GOT3 (cell line): ENCODE measurements around the gene ARHGAP15.
"Not testable (repeated sequence)": the region's sequence is repeated elsewhere in the genome, so short reads cannot be mapped to it uniquely, and the experiment has no call there.

Experiments
- DNase-seq: peaks from one replicate; lab custom pipeline; 2025; ENCODE audit warnings: mixed read lengths; lab: John Stamatoyannopoulos, UW

Gene ARHGAP15

DNA sequence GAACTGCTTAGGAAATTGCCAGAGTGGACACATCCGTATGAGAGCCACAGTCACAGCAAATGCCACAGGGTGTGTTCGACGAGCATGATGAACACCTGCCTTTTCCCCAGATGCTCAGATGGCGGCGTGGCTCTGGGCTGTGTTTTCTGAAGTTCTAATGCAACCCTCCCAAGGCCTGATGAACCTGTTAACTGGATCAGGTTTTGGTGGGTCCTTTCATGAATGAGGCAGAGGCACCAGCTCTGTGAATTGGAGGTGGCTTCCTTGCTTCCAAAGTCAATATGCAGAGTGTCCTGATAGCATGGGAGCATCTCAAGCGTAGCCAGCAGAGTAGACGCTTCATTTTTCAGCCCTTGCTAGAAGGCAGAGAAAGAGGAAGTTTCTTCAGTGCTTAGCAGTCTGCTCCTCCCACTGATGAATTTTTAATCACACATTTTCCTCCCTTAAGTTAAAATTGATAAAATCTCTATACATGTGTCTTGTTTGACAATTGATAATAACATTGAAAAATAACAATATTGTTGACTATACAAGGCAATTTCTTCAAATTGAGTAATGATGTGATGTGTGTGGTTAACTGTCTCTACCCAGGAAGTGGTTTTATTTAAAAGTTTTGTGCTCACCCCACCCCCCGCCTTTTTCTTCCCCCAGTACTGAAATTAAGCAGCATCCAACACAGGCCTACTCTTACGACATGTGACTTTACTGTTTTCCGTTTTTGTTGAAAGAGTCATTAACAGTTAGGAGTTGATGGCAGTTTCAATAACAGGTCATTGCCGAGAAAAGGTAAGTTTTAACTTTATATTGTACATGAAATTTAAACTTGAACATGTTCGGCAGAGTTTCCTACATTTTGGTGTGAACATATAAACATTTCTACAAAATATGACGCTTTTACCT lies at the start of gene ARHGAP15:
ARHGAP15 (plus strand) TSS at position 739 of the 900 bp plus-strand sequence.
- DNase-seq: no peak

DNA sequence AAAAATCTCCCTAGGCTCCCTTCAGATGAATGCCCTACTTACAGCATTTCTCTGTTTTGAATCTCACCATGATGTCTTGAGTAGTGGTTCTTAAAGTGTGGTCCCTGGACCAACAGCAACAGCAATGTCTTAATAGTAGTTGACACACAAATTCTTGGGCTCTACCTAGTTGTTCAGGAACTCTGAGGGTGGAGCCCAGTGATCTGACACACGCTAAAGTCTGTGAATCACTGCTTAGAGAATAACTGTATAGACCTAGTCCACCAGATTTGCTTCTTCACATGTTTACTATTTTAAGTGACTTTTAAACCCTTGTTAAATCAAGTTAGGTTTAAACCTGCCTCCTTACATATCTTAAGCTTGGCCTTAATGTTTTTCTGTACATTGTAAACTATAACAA lies 47.6 kb upstream of the ARHGAP15 start:
- DNase-seq: no peak

DNA sequence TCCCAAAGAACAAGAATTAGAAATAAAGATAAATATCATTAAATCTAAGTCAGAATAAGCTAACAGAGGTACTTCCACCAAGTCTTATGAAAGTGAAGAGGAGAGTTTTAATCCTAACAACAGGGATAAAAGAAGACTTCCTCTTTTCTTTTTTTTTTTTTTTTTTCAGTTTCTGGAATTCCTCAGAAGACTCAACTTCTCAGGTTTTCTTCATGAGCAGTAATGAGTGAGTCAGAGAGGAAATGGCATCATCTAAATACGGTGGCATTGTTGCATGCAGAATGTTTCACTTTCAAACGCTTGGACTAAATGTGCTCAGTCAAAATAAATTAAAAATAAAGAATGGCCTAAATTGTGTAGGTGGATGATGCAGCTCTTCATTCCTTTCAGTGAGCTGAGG lies 45.6 kb upstream of the ARHGAP15 start:
- no peak for DNase-seq

DNA sequence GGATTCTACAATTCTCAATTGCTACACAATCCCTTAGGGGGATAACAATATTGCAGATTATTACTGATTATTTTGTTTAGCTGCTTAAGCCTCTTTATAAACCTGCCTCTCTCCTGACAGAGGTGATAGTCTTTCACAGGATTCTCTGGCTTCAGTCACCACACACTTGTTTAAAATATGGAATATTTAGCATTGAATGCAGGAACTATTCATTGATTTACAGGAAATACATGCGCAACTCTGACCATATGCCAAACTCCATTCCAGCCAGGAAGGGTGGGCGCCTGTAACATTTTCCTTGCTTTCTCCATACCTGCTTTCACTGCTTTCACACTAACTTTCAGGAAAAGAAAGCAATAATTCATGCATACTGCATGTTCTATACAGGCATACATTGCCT lies 44.8 kb upstream of the ARHGAP15 start:
- no peak for DNase-seq

DNA sequence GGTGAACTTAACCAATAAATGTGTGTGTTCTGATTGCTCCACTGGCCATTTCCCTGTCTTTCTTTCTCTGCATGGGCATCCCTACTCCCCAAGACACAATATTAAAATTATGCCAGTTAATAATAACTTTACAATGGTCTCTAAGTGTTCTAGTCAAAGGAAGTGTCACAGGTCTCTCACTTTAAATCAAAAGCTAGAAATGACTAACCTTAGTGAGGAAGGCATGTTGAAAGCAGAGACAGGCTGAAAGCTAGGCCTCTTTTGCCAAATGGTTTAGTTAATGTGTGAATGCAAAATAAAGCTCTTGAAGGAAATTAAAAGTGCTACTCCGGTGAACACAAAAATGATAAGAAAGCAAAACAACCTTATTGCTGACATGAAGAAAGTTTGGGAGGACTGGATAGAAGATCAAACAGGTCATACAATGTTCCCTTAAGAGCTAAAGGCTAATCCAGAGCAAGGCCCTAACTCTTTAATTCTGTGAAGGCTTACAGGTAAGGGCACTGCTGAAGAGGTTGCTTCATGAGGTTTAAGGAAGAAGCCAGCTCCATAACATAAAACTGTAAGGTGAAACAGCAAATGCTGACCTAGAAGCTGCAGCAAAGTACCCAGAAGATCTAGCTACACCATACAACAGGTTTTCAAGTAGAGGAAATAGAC lies 44.0 kb upstream of the ARHGAP15 start:
- DNase-seq: no peak

DNA sequence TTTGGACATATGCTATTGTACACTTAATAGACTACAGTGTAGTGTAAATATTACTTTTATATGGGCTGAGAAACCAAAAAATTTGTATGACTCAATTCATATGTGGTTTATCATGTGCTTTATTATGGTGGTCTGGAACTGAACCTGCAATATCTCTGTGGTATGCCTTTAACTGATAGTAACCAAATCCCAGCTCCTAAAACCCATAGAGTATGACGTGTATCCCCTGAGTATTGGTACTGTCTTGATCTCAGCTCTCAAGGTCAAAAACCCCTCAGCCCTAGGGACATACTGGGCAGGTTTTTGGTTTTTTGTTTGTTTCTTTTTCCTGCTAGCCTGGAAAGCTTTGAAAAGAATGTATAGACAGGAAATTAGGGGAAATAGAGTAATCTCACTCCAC lies 42.2 kb upstream of the ARHGAP15 start:
- DNase-seq: no peak

DNA sequence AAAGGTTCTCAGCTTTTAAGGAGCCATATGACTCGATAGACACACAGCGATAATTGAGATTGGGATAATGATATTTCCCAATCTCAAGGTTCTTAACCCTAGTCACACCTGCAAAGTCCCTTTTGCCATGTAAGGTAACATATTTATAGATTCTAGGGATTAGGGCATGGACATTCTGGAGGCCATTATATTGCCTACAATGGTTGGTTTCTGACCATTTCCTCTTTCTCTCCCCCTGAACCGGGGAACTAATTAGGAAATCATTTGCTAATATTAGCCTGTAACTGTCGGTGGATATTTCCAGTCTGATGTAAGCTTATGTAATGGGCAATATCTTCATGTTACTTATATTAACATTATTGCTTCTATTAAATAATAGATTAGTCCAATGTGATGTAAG lies 40.8 kb upstream of the ARHGAP15 start:
- no peak for DNase-seq

DNA sequence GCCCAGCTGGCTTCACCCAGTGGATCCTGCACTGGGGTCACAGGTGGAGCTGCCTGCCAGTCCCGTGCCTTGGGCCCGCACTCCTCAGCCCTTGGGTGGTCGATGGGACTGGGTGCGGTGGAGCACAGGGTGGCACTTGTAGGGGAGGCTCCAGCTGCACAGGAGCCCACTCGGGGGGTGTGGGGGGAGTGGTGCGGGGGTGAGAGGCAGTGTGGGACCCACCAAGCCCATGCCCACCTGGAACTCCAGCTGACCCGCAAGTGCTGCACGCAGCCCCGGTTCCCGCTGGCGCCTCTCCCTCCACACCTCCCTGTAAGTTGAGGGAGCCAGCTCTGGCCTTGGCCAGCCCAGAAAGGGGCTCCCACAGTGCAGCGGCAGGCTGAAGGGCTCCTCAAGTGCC lies 39.7 kb upstream of the ARHGAP15 start:
- not testable (repeated sequence) for DNase-seq

DNA sequence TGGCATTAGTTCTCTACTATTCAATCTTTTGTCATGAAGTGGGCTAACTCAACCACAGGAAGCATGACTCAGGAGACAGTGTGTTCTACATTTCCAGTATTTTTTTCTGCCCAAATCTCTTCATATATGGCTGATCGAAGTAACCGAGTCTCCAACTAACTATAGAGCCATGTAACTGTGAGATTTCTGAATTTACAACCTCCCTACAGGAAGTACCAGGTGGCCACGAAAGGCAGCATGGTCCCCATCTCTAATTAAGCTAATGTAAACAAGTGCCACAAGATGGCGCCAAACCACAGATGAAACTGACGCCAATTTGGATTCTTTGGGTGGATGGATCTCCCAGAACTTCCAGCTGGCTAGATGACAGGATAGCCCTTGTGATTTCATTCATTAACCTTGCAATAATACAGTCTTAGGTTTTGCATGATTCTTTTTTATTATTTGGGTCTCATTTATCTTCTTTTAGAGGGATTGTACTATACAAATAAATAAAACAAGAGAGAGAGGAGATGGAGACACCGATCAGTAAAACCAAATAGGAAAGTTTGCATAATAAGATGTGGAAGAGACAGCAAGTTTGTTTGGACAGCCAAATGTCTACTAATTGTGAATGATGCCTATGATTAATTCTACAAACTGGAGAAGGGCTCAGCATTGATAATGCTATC lies 18.3 kb upstream of the ARHGAP15 start:
- no peak for DNase-seq

DNA sequence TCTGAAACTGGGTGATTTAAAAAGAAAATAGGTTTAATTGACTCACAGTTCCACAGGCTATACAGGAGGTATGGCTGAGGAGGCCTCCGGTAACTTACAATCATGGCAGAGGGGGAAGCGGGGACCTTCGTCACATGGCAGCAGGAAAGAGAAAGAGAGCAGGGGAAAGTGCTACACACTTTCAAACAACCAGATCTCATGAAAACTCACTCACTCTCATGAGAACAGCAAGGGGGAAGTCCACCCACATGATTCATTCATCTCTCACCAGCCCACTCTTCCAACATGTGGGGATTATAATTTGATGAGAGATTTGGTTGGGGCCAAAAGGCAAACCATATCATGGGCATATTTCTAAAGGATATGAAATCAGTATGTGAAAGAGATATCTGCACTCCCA lies 12.0 kb upstream of the ARHGAP15 start:
- no peak for DNase-seq

DNA sequence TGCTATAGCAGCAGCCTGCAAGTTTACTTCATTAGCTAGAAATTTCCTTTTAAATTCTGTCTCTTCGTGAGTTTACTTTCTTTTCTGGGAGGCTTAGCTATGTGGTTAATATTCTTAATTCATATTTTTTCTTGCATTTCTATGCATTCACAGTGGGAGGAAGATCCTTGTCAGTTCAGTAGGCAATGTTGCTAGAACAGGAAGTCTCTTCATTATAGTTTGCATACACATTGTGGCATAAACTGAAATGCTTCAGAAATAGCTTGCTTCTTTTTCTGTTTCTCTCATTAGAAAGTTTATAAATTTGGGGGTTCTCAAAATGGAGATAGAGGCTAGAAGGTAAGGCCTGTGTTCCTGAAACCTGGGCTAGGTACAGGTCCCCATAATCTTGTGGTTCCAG lies 8.1 kb upstream of the ARHGAP15 start:
- DNase-seq: no peak

DNA sequence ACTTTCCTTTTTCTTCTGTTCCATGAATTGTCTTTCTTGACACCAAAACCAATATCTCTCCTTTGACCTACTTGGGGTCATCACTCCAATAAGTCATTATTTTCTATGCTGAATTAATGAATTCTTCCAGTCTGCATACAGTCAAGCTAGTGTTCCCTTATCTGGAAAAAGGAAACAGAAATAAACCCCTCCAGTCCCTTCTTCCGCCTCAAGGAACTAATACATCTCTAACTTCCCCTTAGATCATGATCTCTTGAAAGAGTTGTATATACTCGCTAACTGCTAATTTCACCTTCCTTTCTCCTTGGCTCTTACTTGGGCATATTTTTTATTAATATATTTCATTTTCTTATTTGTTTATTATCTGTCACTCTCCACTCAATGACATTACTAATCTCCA lies 7.3 kb upstream of the ARHGAP15 start:
- DNase-seq: no peak

DNA sequence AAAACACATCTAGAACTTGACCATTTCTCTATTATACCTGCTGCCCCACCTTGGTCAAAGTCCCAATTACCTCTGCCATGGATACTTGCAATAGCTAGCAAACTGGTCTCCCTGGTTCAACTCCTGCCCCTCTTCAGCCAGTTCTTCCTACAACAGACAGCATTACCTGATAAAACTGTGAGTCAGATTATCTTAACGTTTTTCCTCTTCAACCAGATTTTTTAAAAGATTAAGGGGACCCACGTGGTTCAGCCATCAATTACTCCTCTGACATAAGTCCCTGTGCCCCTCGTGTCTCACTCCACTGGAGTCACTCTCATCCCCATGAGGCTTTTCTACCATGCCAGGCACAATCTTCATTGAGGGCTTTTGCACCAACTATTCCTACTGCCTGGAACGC lies 5.3 kb upstream of the ARHGAP15 start:
- DNase-seq: no peak

DNA sequence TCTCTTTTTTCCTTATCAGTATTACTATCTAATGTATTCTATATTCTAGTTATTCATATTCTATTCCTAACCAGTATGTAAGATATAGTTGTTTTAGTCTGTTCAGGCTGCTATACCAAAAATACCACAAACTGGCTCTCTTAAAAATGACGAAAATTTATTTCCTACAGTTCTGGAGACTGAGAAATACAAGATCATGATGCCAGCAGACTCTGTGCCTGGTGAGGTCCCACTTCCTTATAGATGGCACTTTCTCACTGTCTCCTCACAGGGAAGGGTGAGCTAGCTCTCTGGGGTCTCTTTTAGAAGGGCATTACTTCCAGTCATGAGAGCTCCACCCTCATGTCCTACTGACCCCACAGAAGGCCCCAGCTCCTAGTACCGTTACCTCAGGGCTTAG lies 4.8 kb upstream of the ARHGAP15 start:
- DNase-seq: no peak

DNA sequence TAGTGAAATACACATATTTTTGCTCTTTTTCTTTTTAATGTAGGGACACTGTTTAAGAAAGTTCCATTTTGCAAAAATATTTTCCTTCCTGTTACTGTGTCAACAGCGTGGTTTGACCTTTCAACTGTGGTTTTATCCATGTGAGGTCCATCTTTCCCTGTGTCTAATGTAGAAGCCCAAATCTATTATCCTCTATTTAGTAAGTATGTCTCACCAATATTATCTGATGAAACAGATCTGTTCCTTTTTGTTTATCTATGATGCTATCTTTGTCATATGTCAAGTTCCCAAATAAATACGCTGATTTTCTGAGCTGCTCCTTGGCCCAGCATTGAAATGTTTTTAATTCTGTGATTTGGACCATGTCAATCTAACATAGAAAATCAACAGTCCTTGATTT lies 3.5 kb upstream of the ARHGAP15 start:
- DNase-seq: no peak

DNA sequence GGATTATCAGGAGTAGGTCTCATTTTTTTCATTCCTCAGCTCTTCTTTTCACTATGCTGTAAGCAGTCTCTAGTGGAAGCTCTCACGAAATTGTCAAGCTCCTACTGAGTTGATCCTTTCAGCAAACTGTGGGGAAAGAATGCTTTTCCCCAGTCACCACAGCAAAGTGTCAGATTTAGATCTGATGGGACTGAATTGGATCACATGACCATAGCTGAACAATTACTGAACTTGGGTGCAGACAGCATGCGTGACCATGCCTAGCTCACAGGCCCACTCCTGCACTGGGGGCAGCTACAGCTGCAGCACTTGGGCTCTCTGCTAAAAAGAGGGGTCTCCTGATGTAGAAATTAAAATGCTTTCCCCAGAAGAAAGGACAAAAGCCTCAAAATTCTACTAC lies 3.1 kb downstream of the ARHGAP15 start:
- no peak for DNase-seq

DNA sequence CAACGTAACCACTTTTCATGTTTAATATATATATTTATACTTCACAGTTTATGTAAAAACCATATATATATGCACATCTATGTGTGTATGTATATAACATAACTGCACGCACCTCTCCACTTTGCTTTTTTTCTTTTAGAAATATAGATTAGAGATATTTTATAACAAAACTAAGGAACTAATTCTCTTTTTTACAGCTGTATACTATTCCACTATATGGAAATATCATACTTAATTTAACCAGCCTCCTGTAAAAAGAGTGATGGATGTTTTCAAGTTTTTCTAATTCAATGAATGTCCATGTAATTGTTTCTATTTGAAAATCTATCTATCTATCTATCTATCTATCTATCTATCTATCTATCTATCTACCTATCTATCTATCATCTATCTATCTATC lies 4.6 kb downstream of the ARHGAP15 start:
- no peak for DNase-seq

DNA sequence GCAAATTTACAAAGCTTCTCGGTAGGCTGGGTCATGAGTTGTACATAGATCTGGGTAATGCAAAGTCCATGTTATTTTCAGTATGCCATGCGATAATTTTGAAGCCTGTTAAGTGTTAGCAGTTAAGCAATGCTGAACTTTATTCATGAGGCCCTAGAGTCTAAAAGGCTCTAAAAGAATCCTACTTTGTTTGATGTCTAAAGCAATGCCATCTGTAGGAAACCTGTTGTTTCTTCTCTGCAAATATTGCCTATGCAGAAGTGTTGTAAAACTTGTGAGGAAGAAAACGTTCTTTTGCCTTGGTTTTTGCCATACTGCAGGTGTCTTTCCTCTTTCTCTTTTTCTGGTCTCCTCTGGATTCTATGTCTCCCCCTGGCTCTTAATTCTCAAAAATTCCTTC lies 9.1 kb downstream of the ARHGAP15 start:
- DNase-seq: no peak

DNA sequence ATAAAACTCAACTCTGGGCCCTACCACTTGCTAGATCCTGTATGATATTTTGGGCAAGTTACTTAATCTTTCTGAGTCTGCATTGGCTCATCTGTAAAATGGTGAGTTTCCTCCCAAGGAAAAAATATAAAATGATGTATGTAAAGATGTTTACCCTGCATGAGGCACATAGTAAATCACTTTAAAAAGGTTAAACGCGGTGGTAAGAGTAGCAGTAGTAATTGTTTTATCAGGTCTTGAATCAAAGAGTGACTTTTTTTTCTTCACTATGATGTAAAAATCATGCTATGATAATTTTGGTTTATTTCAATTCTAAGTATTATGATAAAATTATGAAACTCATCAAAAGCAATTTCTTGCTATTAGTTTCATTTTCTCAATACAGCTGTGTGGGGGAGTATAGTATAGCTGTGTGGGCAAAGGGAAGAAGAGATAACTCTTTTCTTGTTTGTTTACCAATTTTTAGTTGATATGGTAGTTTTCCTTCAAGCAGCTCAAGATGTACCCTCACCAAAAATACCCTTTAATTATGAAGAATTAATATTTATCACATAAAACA lies 10.7 kb downstream of the ARHGAP15 start:
- DNase-seq: no peak

DNA sequence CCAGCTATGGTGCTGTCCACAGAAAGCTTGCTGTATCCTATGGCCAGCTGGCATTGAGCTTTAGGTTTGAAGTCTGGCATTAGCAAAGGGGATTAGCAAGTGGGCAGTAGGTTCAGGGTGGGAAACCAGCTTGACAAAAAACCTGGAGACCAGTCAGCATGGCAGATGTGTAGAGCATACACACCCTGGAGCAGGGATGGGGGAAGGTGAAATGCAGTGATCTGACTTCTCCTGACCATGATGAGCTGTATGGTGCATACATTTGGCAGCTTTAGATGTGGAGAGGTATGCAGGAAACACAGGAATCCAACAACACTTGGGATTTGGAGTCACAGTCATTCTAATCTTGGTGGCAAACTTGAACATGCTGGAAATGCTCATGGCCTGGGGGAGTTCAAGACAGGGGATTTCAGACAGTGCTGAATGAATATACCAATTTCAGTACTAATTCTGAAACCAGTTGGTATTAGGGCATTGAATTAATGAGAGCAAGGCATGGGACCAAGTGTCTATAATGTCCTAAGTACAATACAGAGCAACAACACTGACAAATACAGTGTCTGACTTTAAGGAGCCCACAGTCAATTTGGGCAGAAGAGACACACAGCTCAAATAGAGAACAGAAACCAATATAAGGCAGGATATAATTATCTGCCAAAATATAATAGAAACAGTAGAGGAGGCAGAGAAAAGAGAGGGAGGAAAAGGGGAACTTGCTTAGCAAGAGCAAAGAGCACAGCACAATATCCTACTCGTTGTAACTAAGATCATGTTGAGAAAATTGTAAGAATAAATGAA lies 11.8 kb downstream of the ARHGAP15 start:
- DNase-seq: no peak

DNA sequence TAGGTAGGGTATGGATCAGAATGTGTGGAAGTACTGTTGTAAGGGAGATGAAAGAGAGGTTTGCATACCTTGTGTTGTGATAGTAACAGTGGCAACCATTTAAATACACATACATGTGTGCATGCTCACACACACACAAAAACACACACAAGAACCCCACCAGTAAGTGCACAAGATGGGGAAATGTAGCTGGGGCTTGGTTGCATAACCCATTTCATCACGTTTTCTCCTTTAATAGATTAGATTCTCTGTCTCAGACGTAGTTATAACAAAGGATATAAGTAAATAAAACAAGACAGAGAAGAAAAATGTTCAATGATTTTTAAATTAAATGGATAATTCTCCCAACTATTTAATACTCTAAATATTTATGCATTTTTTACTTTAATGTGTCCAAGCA lies 13.4 kb downstream of the ARHGAP15 start:
- DNase-seq: no peak
